ENCODE results near the gene MILR1. TPM values are rescaled to one million over a fixed set of nuclear protein-coding genes. Genes with fewer than 3 reads are reported as not detected.
A peak's percentile ranks its signal among the peaks of the same experiment; 100 is the strongest.
"Not testable (repeated sequence)": the region's sequence is repeated elsewhere in the genome, so short reads cannot be mapped to it uniquely, and the experiment has no call there.

Gene MILR1
- total RNA-seq, 1 donor from 2014 or later = not detected

DNA sequence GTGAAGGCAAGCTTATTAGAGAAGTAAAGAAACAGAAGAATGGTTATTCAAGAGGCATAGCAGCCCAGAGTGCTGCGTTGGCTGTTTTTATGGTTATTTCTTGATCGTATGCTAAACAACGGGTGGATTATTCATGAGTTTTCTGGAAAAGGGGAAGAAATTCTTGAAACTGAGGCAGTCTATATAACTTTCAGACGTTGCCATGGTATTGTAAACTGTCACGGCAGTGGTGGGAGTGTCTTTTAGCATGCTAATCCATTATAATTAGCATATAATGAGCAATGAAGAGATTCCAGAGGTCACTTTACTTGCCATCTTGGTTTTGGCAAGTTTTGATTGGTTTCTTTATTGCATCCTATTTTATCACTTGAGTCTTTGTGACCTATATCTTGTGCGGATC lies 17.4 kb upstream of the MILR1 start:
- Mint-ChIP-seq H3K4me3 (ENCODE audit: unreplicated experiment) (no peak overlapping the region), H3K27me3 (ENCODE audit: unreplicated experiment) (peaks cover 34% of the 10 kb centered on the region), H3K27ac (ENCODE audit: unreplicated experiment) (no peak overlapping the region), H3K36me3 (ENCODE audit: unreplicated experiment) (no peaks in the 10 kb centered on the region), H3K9me3 (ENCODE audit: unreplicated experiment) (no peaks in the 10 kb centered on the region), H3K4me1 (ENCODE audit: unreplicated experiment) (no peaks in the 10 kb centered on the region)
- TF ChIP-seq CTCF (IDR thresholded peaks at IDR 0.05) = no peak
- DNase-seq (ENCODE audit: extremely low spot score, unreplicated experiment) = no peak

DNA sequence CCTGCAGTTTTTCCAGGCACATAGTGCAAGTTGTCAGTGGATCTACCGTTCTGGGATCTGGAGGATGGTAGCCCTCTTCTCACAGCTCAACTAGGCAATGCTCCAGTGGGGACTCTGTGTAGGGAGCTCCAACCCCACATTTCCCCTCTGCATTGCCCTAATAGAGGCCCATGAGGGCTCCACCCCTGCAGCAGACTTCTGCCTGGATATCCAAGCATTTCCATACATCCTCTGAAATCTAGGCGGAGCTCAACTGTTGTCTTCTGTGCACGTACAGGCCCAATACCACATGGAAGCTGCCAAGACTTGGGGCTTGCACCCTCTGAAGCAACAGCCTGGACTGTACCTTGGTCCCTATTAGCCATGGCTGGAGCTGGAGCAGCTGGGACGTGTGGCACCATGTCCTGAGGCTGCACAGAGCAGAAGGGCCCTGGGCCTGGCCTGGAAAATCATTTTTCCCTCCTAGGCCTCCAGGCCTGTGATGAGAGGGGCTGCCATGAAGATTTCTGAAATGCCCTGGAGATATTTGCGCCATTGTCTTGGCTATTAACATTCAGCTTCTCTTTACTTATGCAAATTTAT lies 10.9 kb upstream of the MILR1 start:
- H3K9me3 Mint-ChIP-seq (ENCODE audit: unreplicated experiment) = peaks cover 14% of the 10 kb centered on the region
- H3K27me3 Mint-ChIP-seq (ENCODE audit: unreplicated experiment) = no peaks in the 10 kb centered on the region
- H3K4me1 Mint-ChIP-seq (ENCODE audit: unreplicated experiment) = peaks cover 5% of the 10 kb centered on the region
- H3K27ac Mint-ChIP-seq (ENCODE audit: unreplicated experiment) = no peak overlapping the region
- H3K36me3 Mint-ChIP-seq (ENCODE audit: unreplicated experiment) = peaks cover 2% of the 10 kb centered on the region
- no peak overlapping the region for H3K4me3 Mint-ChIP-seq (ENCODE audit: unreplicated experiment)
- TF ChIP-seq CTCF (IDR thresholded peaks at IDR 0.05) = no peak
- no peak for DNase-seq (ENCODE audit: extremely low spot score, unreplicated experiment)

DNA sequence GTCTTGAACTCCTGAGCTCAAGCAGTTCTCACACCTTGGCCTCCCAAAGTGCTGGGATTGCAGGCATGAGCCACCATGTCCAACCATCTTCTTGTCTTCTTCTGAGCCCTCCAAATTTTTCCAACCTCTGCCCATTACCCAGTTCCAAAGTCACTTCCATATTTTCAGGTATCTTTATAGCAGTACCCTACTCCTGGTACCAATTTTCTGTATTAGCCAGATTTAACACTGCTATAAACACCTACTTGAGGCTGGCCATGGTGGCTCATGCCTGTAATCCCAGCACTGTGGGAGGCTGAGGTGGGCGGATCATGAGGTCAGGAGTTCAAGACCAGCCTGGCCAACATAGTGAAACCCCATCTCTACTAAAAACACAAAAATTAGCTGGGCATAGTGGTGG lies 9.4 kb upstream of the MILR1 start:
- H3K4me3 Mint-ChIP-seq (ENCODE audit: unreplicated experiment); H3K4me1 Mint-ChIP-seq (ENCODE audit: unreplicated experiment); H3K36me3 Mint-ChIP-seq (ENCODE audit: unreplicated experiment); H3K27ac Mint-ChIP-seq (ENCODE audit: unreplicated experiment); H3K27me3 Mint-ChIP-seq (ENCODE audit: unreplicated experiment); DNase-seq (ENCODE audit: extremely low spot score, unreplicated experiment): not testable (repeated sequence)
- H3K9me3 Mint-ChIP-seq (ENCODE audit: unreplicated experiment) = peaks cover 14% of the 10 kb centered on the region

- no peak for TF ChIP-seq CTCF (IDR thresholded peaks at IDR 0.05)
- peaks cover 5% of the 10 kb centered on the region for H3K4me1 Mint-ChIP-seq (ENCODE audit: unreplicated experiment)
- no peak overlapping the region for H3K27ac Mint-ChIP-seq (ENCODE audit: unreplicated experiment)
- H3K36me3 Mint-ChIP-seq (ENCODE audit: unreplicated experiment) = peaks cover 2% of the 10 kb centered on the region
- DNase-seq (ENCODE audit: extremely low spot score, unreplicated experiment) = no peak
- H3K4me3 Mint-ChIP-seq (ENCODE audit: unreplicated experiment) = no peak overlapping the region
- peaks cover 14% of the 10 kb centered on the region for H3K9me3 Mint-ChIP-seq (ENCODE audit: unreplicated experiment)
- H3K27me3 Mint-ChIP-seq (ENCODE audit: unreplicated experiment) = no peaks in the 10 kb centered on the region
These were observed 9.0 kb upstream of the MILR1 start for GRCh38 chr17:64439956-64440355.

- H3K27ac Mint-ChIP-seq (ENCODE audit: unreplicated experiment) = peak overlapping the region; percentile 66
- no peak for TF ChIP-seq CTCF (IDR thresholded peaks at IDR 0.05)
These were observed 7.0 kb upstream of the MILR1 start for GRCh38 chr17:64441772-64442540.

More at GRCh38 chr17:64441772-64442540, 7.0 kb upstream of the MILR1 start:
- DNase-seq (ENCODE audit: extremely low spot score, unreplicated experiment) = no peak
- peaks cover 13% of the 10 kb centered on the region for H3K9me3 Mint-ChIP-seq (ENCODE audit: unreplicated experiment)
- H3K4me1 Mint-ChIP-seq (ENCODE audit: unreplicated experiment) = peaks cover 5% of the 10 kb centered on the region
- H3K4me3 Mint-ChIP-seq (ENCODE audit: unreplicated experiment) = no peak overlapping the region
- H3K36me3 Mint-ChIP-seq (ENCODE audit: unreplicated experiment) = peaks cover 2% of the 10 kb centered on the region
- no peaks in the 10 kb centered on the region for H3K27me3 Mint-ChIP-seq (ENCODE audit: unreplicated experiment)
